Activated CD8-positive, alpha-beta memory T cell treated with anti-CD3 and anti-CD28 coated beads for 48 hours (primary cell): ENCODE data around the gene SEMA3A.

Source experiments
- DNase-seq, 3 experiments: peaks; one replicate each; pipeline ENCODE4 v3.0.0-alpha.2; 2020; ENCODE audit warnings: low read depth in 2 of 3, low spot score in 2 of 3

Gene SEMA3A

GRCh38 chr7:84022009-84022408 is 172.6 kb downstream of the SEMA3A start:
- no peak for DNase-seq

DNA sequence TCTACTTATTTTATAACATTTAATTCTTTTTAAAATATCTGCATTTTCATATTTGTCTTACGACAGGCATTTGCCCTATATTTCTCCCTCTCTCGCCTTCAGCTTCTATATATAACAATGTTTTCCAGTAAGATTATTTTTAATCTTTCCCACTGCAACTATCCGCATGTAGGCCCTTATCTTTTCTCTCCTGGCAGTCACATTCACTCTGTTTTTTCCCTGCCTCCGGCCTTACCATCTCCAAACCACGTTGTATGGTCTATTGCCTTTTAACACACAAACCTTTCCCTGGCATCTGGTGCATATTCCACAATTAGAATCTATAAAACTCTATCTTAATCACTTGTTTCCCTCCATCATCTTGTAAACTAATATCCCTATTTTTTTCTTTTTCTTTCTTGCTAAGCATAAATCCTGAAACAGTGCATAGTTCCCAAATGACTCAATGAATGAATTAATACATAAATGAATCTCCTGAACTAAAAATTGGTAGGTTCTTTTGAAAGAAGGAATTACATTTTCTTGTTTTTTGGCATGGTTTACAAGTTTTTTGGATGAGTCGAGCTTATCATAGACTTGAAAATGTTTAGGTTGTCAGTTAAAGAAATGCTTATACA is 173.2 kb downstream of the SEMA3A start:
- no peak for DNase-seq

- DNase-seq = no peak
These were observed 176.9 kb downstream of the SEMA3A start for GRCh38 chr7:84017651-84018050.

GRCh38 chr7:84013616-84014240 is 180.9 kb downstream of the SEMA3A start:
- DNase-seq = no peak

DNA sequence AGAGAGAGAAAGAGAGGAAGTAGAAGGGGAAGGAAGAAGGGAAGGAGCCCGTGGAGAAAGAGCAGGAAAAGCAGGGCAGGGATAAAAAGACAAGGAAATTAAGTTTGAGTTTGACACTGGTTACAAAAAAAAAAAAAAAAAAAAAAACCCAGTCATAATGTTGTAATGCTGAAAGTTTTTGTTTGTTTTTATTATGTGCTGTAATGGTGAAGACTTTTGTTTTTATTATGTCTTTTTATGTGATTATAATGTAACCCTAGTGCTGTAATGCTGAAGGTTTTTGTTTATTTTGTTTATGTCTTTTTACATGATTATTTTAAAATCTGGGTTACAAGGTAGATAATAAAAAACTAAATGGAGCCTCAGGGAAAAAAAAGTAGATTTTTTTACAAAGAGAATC is 184.8 kb downstream of the SEMA3A start:
- no peak for DNase-seq

- DNase-seq = no peak
These were observed 185.5 kb downstream of the SEMA3A start for GRCh38 chr7:84009051-84009450.

GRCh38 chr7:84003191-84003590 is 191.4 kb downstream of the SEMA3A start:
- no peak for DNase-seq

- no peak for DNase-seq
These were observed 192.2 kb downstream of the SEMA3A start for GRCh38 chr7:84002348-84002747.

GRCh38 chr7:83996879-83997278 is 197.7 kb downstream of the SEMA3A start:
- DNase-seq = no peak

DNA sequence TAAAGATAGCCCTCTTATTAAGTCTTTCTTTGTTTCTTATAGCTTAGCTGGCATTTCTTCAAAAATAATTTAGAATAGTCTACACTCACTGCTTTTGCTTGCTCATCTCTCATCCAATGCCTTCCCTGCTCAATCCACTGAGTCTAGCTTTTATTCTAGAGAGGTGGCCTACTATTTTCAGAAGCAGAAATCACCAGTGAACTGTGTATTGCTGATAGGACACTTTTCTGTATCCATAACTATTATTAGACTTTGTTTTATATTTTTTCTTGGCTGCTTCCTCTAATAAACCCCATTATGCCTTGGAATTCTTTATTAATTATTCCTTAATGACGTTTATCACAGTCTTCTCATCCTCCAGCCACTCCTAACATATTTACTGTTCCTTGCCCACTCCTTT is 206.8 kb downstream of the SEMA3A start:
- no peak for DNase-seq

DNA sequence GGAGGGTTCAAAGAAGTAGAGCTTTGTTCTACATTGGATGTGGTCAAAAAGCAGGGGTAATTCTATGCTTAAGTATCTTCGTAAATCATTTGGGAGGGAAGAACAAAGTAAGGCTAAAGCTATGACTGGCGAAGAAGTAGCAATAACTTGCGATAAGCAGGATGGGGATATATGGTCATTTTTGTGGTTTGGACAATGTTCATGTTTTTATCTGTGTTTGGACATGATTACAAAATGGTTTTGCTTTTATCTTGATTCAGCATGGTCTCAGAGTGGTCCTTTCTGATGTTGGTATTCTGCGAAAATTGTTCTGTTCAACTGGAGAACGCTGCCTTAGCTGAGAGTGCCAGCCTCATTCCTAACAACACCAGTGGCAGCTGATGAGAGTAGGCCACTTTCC is 208.8 kb downstream of the SEMA3A start:
- DNase-seq = no peak

DNA sequence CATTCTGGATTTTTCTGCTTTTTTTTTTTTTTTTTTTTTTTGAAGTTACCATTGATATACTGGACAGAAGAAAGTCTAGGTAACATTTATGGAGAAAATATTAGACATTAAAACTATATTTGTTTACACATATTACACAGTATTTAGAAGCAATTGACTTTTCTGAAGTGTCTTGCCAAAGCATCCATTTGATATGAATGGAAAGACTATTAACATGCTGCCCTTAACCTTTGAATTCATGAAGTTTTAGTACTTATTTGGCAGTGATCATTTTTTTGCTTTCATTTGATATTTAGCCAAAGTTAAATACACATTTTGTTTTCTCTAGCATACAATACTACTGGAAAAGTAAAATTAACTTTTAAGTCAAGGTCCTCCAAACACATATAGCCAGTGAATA is 210.0 kb downstream of the SEMA3A start:
- no peak for DNase-seq

DNA sequence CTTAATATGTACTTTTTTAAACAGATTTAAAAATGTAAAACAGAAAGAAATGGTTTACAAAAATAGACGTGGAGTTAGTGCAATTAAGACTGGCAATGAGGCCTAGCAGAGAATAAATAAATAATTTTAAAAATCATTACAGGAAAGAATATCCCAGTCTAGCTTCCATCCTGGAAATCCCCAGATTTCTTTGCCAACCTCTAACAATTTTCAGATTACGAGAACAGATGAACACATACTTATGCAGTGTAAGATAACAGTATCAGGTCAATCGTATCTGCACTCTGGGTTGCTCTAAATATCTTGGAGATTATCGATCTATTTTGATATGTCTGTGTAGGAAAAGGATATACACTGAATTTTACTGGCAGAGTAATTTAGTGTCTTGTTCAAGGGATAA is 210.5 kb downstream of the SEMA3A start:
- DNase-seq = no peak

GRCh38 chr7:83983606-83984005 is 211.0 kb downstream of the SEMA3A start:
- DNase-seq = no peak

GRCh38 chr7:83976302-83976701 is 218.3 kb downstream of the SEMA3A start:
- DNase-seq = no peak

DNA sequence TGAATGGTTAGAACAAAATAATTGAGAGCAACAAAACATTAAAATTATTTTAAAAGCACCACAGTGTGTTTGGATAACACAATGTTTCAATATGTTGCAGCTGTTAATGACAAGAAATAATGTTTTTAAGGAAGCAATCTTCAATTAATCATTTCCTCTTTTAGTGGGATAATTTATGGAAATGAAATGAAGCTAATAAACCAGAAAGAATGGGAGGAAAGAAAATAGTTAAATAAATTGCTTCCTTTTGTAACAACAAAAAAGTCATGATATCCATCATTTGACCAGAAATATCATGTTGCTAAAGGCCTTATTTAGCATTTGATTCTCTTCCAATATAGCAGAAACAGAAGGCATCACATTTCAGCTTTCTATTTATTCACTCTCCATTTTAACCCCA is 224.5 kb downstream of the SEMA3A start:
- no peak for DNase-seq

GRCh38 chr7:83964318-83964717 is 230.3 kb downstream of the SEMA3A start:
- no peak for DNase-seq

DNA sequence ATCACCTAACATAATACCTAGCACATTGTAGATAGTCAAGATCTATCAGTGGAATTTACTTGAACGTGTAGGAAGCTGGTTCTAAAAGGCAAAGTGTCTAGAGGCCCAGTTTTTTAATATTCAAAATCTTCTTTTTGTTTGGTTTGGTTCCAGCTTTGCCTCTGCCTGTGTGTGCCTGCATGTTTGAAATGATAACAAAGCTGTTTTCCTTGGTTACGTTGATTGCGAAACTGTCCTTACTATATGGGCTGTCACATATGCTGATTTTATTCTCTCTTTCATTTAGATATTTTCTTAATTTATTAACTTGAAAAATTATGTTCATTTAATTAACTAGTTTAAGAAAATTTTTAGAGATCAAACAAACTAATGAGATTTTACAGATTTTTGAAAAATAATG is 237.3 kb downstream of the SEMA3A start:
- DNase-seq = no peak

GRCh38 chr7:83956104-83956503 is 238.5 kb downstream of the SEMA3A start:
- no peak for DNase-seq

- DNase-seq = no peak
These were observed 242.4 kb downstream of the SEMA3A start for GRCh38 chr7:83952236-83952635.

DNA sequence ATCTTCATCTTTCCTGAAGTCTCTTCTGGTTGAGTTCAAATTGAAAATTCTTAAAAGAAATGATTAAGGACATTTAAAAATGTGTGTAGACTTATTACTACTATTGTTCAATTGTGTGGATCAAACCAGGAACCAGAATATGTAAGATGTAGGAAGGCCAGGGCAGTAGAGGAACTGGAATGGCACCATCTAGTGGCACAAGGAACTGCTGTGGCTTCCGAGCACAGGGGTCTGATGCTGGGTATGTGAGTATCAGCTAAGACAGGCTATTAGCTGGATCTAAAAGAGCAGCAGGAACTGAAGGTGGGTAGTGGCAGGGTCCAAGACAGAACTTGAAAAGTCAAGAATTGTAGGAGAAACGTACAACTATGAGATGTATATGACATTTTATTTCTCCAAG is 247.3 kb downstream of the SEMA3A start:
- no peak for DNase-seq

GRCh38 chr7:83946801-83947200 is 247.8 kb downstream of the SEMA3A start:
- DNase-seq = no peak

- no peak for DNase-seq
These were observed 253.3 kb downstream of the SEMA3A start for GRCh38 chr7:83941300-83941699.
